OCI-LY3 (cell line): ENCODE data around the gene SPECC1.
"Not testable (repeated sequence)": the region's sequence is repeated elsewhere in the genome, so short reads cannot be mapped to it uniquely, and the experiment has no call there.

ENCODE experiments used
- H2AFZ ChIP-seq: fragments of 200-600, 300-600 bp; shearing (Covaris generic); 2 replicates; pipeline ENCODE4 v1.6.0; 2014; ENCODE audit warnings: antibody characterized with exemption, low read depth, low read length
- H3K27ac ChIP-seq: fragments of 200-600, 300-600 bp; sonication (generic); 2 replicates; pipeline ENCODE4 v1.5.1; 2014; ENCODE audit warnings: mild to moderate bottlenecking, low read length, moderate library complexity, mixed read lengths
- H3K27me3 ChIP-seq: fragments of 200-600, 300-600 bp; sonication (generic); 2 replicates; pipeline ENCODE4 v1.6.1; 2014; ENCODE audit warnings: low read depth, low read length, mixed read lengths
- H3K36me3 ChIP-seq: fragments of 200-600, 300-600 bp; sonication (generic); replicated peaks from 2 replicates; pipeline ENCODE3; 2014; ENCODE audit warnings: low read depth, low read length, mixed read lengths
- H3K4me1 ChIP-seq: fragments of 300-600, 200-600 bp; sonication (generic); 2 replicates; pipeline ENCODE4 v1.6.1; 2014; ENCODE audit warnings: low read length, mixed read lengths
- H3K4me2 ChIP-seq: fragments of 200-600, 300-600 bp; sonication (generic); 2 replicates; pipeline ENCODE4 v1.6.1; 2014; ENCODE audit warnings: low read length, mixed read lengths
- H3K4me3 ChIP-seq: fragments of 300-600, 200-600 bp; sonication (generic); 2 replicates; pipeline ENCODE4 v1.5.1; 2014; ENCODE audit warnings: antibody characterized with exemption, mild to moderate bottlenecking, low read length, moderate library complexity
- H3K79me2 ChIP-seq: fragments of 300-600, 200-600 bp; shearing (Covaris generic); 2 replicates; pipeline ENCODE4 v1.6.1; 2014; ENCODE audit warnings: mild to moderate bottlenecking, low read length, mixed read lengths
- H3K9ac ChIP-seq: fragments of 300-600, 200-600 bp; shearing (Covaris generic); 2 replicates; pipeline ENCODE4 v1.6.0; 2014; ENCODE audit warnings: mild to moderate bottlenecking, low read length, moderate library complexity
- H3K9me3 ChIP-seq: fragments of 200-600, 300-600 bp; shearing (Covaris generic); 2 replicates; pipeline ENCODE4 v1.6.1; 2014; ENCODE audit warnings: low read length, mixed read lengths; ENCODE audit not compliant: insufficient read depth
- H4K20me1 ChIP-seq: fragments of 200-600, 300-600 bp; sonication (generic); 2 replicates; pipeline ENCODE4 v1.6.1; 2016; ENCODE audit warnings: low read length, mixed read lengths; ENCODE audit not compliant: insufficient read depth
- EZH2phosphoT487 ChIP-seq: fragments of 200-600 bp; shearing (Covaris generic); IDR thresholded peaks from 2 replicates; pipeline ENCODE4 v1.6.1; 2018; ENCODE audit warnings: antibody characterized with exemption, mixed run types, low read depth
- TF ChIP-seq, protein P1 (sequence below): fragments of 200-600, 300-600 bp; sonication (generic); IDR thresholded peaks from 2 replicates; pipeline ENCODE4 v1.5.1; 2014; ENCODE audit warnings: antibody characterized with exemption, low read length, low read depth

The SPECC1 gene

DNA sequence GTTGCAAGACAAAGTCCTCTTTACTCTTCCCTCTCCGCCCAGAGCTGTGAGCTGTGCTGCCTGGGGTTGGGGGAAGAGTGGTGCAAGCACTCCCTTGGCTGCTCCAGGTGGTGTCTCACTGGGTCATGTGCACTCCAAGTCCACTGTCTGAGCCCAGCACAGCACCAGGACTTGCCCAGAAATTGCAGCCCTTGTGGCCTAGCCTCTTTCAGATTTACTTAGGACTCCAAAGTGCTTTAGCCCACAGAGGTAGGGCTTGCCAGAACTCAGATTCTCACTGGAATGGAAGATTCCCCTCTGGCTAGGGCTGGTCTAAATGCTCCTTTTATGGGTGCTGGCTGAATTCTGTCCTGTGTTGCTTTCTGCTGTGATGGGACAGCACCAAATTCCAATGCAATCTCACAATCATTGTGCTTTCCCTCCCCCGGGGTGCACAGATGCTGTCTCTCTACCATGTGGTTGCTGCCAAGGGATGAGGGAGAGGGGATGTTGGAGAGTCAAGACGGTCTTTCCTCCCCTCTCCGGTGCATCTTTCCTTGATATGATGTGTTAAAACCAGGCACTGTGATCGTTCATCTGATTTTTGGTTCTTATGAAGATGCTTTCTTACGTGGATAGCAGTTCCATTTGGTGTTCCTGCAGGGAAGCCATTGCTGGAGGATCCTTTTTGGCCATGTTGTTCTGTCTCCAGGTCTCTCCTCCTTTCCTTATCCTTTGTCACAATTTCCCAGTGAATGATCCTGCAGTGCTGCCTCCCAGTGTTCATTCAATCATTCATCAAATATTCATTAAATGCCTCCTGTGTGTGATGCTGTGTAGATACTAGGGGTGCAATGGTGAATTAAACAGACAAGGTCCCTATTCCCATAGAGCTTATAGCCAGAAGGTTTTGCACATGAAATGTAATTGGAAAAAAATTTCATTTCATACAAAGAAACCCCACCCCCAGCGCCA is 216.3 kb downstream of the SPECC1 start:
- Histone ChIP-seq H3K27ac (no peak overlapping the region), H3K4me1 (peaks cover 10% of the 10 kb centered on the region), H3K27me3 (no peaks in the 10 kb centered on the region), H4K20me1 (no peaks in the 10 kb centered on the region), H3K9ac (no peak overlapping the region), H2AFZ (no peak overlapping the region), H3K9me3 (no peaks in the 10 kb centered on the region), H3K36me3 (no peaks in the 10 kb centered on the region), H3K79me2 (no peaks in the 10 kb centered on the region), H3K4me3 (no peak overlapping the region), H3K4me2 (no peak overlapping the region)
- no peak for TF ChIP-seq EZH2phosphoT487
- TF ChIP-seq, protein P1, sequence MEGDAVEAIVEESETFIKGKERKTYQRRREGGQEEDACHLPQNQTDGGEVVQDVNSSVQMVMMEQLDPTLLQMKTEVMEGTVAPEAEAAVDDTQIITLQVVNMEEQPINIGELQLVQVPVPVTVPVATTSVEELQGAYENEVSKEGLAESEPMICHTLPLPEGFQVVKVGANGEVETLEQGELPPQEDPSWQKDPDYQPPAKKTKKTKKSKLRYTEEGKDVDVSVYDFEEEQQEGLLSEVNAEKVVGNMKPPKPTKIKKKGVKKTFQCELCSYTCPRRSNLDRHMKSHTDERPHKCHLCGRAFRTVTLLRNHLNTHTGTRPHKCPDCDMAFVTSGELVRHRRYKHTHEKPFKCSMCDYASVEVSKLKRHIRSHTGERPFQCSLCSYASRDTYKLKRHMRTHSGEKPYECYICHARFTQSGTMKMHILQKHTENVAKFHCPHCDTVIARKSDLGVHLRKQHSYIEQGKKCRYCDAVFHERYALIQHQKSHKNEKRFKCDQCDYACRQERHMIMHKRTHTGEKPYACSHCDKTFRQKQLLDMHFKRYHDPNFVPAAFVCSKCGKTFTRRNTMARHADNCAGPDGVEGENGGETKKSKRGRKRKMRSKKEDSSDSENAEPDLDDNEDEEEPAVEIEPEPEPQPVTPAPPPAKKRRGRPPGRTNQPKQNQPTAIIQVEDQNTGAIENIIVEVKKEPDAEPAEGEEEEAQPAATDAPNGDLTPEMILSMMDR, result no peak

DNA sequence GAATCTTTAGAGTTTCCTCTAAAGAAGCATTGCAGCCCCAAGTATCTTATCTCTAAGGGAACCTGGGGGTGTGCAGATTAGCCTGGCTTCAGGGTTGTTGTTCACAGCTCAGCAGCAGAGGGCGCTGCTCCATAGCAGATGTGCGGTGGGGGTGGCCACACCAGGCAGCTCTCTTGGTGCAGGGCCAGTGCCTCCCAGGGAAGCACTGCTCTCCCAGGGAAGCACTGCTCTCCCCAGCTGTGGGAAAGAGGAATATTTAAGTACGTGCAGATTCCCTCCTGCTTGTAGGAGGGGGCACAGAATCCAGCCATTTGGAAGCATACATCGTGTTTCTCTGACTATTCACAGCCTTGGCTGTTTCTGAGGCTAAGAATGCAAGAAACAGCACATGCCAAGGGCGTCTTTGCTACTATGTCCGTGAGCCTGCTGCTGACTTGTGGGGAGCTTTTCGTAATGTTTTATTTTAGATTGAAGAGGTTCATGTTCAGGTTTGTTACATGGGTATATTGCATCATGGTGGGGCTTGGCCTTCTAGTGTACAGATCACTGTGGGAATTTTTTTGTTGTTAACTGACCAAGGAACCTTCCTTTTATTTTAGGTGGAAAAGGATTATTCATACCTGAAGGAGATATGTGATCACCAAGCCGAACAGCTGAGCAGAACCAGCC is 217.8 kb downstream of the SPECC1 start:
- no peaks in the 10 kb centered on the region for H3K9me3 ChIP-seq
- TF ChIP-seq, protein P1, result peak; percentile 46
- no peak for TF ChIP-seq EZH2phosphoT487
- no peaks in the 10 kb centered on the region for H3K79me2 ChIP-seq
- H3K4me1 ChIP-seq, result peaks cover 10% of the 10 kb centered on the region
- H3K36me3 ChIP-seq, result no peaks in the 10 kb centered on the region
- no peak overlapping the region for H3K27ac ChIP-seq
- no peak overlapping the region for H3K9ac ChIP-seq
- no peaks in the 10 kb centered on the region for H4K20me1 ChIP-seq
- no peak overlapping the region for H3K4me2 ChIP-seq
- no peaks in the 10 kb centered on the region for H3K27me3 ChIP-seq
- H2AFZ ChIP-seq, result no peak overlapping the region
- no peak overlapping the region for H3K4me3 ChIP-seq

DNA sequence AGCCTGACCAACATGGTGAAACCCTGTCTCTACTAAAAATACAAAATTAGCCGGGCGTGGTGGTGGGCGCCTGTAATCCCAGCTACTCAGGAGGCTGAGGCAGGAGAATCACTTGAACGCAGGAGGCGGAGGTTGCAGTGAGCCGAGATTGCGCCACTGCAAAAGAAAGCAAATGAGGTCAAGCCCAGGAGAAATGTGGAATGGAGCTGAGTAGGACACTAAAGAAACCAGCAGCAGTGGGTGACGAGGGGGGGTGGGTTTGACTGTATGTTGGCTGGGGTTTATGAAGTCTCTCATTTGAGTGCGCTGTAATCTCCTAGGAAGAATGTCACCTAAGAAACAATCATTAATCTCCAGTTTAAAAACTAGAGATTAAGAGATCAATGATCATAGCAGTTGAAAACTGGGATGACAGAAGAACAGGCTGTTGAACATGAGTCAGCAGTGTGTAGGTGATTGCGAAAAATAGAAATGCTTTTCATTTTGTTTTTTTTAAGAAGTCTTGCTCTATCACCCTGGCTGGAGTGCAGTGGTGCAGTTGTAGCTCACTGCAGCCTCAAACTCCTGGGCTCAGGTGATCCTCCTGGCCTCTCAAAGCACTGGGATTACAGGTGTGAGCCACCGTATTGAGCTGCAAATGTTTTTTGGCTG is 218.7 kb downstream of the SPECC1 start:
- not testable (repeated sequence) for H2AFZ ChIP-seq, H3K9me3 ChIP-seq, H3K9ac ChIP-seq, H3K27me3 ChIP-seq, H3K27ac ChIP-seq, H3K4me2 ChIP-seq, H3K79me2 ChIP-seq, H3K36me3 ChIP-seq, H3K4me3 ChIP-seq, H4K20me1 ChIP-seq
- H3K4me1 ChIP-seq, result peaks cover 10% of the 10 kb centered on the region

DNA sequence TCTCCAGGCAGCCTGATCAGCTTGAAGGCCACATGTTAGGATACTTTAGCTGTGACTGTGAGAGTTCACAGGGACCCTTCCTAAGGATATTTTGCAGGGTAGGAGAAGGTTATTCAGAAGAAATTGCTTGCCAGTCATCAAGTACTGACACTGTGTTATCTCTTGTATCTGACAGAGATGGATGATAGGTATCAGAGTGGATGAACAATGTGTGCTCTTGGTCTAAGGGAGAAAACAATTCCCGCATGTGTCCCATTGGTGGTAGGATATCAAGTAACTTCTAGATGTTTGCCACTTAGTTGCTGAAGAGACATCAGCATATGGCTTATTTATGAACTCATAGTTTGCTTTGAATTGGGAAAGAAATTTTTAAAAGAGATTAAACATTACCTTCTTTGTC is 219.3 kb downstream of the SPECC1 start:
- no peak for TF ChIP-seq EZH2phosphoT487
- TF ChIP-seq, protein P1, result no peak
- Histone ChIP-seq H4K20me1 (no peaks in the 10 kb centered on the region), H3K27ac (no peak overlapping the region), H3K4me1 (peaks cover 10% of the 10 kb centered on the region), H3K79me2 (no peaks in the 10 kb centered on the region), H3K9me3 (no peaks in the 10 kb centered on the region), H2AFZ (no peak overlapping the region), H3K4me3 (no peak overlapping the region), H3K36me3 (no peaks in the 10 kb centered on the region), H3K27me3 (no peaks in the 10 kb centered on the region), H3K4me2 (peak overlapping the region; percentile 12; the same call in 1 of the 2 replicates), H3K9ac (no peak overlapping the region)
